Adrenal gland (tissue), 12 donors: ENCODE measurements around the gene SRSF4. TPM values are rescaled to one million over a fixed set of nuclear protein-coding genes. Genes with fewer than 3 reads are reported as not detected.
A peak's percentile ranks its signal among the peaks of the same experiment; 100 is the strongest.
"Not testable (repeated sequence)": the region's sequence is repeated elsewhere in the genome, so short reads cannot be mapped to it uniquely, and the experiment has no call there.

Experiments used
- DNase-seq, 7 donors: peaks; one replicate each; pipeline ENCODE4 v3.0.0-alpha.2; 2019 to 2020
- H3K27ac ChIP-seq, 5 donors: fragments of 200-600 bp; sonication (generic) in 4 of 5; 1 replicate in 3 of 5; 2 replicates in 2 of 5; pipeline versions ENCODE4 v1.5.1 to v1.8.0; 2016 to 2020; ENCODE audit warnings: mild to moderate bottlenecking in 1 of 5
- H3K27me3 ChIP-seq: fragments of 200-600 bp; 2 replicates; pipeline ENCODE4 v1.8.0; 2021
- H3K36me3 ChIP-seq, 2 donors: fragments of 200-600 bp; replicated peaks in 1 of 2; 1 replicate in 1 of 2; 2 replicates in 1 of 2; pipeline versions ENCODE4 v1.5.1 to v1.8.0; 2018 to 2022
- H3K4me1 ChIP-seq, 2 donors: fragments of 200-600 bp; replicated peaks in 1 of 2; 1 replicate in 1 of 2; 2 replicates in 1 of 2; pipeline versions ENCODE4 v1.5.1 to v1.8.0; 2018 to 2021
- H3K4me3 ChIP-seq, 4 donors: fragments of 200-600 bp; sonication (generic) in 3 of 4; one replicate each; pipeline ENCODE4 v1.5.1; 2016 to 2018
- H3K9me3 ChIP-seq, 3 donors: fragments of 200-600 bp; sonication (generic) in 1 of 3; replicated peaks in 1 of 3; 1 replicate in 2 of 3; 2 replicates in 1 of 3; pipeline versions ENCODE4 v1.5.1 to v1.8.0; 2016 to 2021
- POLR2A ChIP-seq, 2 donors: fragments of 450-650 bp; IDR thresholded peaks; one replicate each; pipeline ENCODE4 v1.6.1; 2017; ENCODE audit warnings: antibody characterized with exemption in 2 of 2, mild to moderate bottlenecking in 2 of 2, moderate library complexity in 1 of 2
- WGBS, 4 donors: extraction: QIAGEN DNeasy Blood & Tissue Kit in 2 of 4; methylation state at CpG; one replicate each; pipeline versions ENCODE4 v1.1.5 to v1.1.7; 2013 to 2017; 5-methylcytosine and 5-hydroxymethylcytosine counted together
- intact Hi-C, 2 donors: fragments of 100-400 bp; cut with DNase I; formaldehyde crosslinking; loops; one replicate each; pipeline versions ENCODE4 v1.14.1 to v1.15.0; 2022 to 2023
- polyA plus RNA-seq, 3 donors: library from polyadenylated mRNA; stranded (reverse); fragments of 200-250 nt in 2 of 3; fragments of 350-450 nt in 1 of 3; fragmentation: Illumina TruSeq in 1 of 3; extraction: RNeasy Lipid Tissue Mini Kit (QIAGEN cat#74804) in 1 of 3; gene quantifications; one replicate each; pipeline ENCODE4 v1.2.3, GENCODE V29; 2013 to 2014
- total RNA-seq, 9 donors: library from RNA; depleted of rRNA in 4 of 9; stranded (reverse); fragments of >200 nt in 4 of 9; fragments of 120-200 nt in 1 of 9; fragmentation: NEBNext Ultra II Directional in 1 of 9; extraction: Animal tissue kit (Norgen Biotek cat#: 25700) in 1 of 9; gene quantifications; one replicate each; pipeline versions ENCODE4 v1.1.0 to v1.2.4, GENCODE V29; 2013 to 2023
- TF ChIP-seq, protein P1 (sequence below), 6 experiments: fragments of 450-650 bp in 4 of 6; fragments of 200-600 bp in 2 of 6; sonication (generic) in 1 of 6; IDR thresholded peaks; 1 replicate in 5 of 6; 2 replicates in 1 of 6; pipeline versions ENCODE4 v1.5.1 to v1.8.0; 2016 to 2021; ENCODE audit warnings: antibody characterized with exemption in 6 of 6, mild to moderate bottlenecking in 2 of 6, moderate library complexity in 1 of 6
- donor health status: healthy with polysubstance abuse.
- donor health status: Bipolar disorder and iron deficiency.
- donor health status: DM: yes; HTN: yes; CAD: no.
- donor health status: DM: no; HTN: no; CAD: no.
- donor health status: DM: no; HTN: no; CAD: no.
- donor health status: DM: yes; HTN: yes; CAD: no.

SRSF4 gene
- total and polyA plus RNA-seq, 12 donors, result 35.1 to 120 (median 55.4) TPM

DNA sequence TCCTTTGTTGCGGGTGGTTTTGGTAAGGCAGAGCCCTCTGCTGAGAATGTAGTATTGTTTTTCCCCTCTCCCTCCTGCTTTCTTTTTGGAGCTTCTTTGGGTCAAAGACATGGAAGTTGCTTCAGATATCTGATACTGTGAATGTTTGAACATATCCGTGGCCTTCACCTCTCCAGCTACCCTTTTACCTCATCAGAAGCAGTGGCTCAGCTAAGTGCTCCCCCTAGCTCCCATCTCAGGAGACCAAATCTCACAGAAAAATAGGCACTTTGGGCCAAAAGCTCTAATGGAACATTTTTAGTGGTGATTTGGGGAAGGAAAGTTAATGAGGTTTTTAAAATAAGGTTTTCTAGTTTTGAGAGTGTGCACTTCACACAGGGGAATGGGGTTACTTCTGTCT is 64.3 kb downstream of the SRSF4 start:
- Histone ChIP-seq H3K4me1 (peaks cover 7% of the 10 kb centered on the region in 2 donors), H3K4me3 (no peak overlapping the region), H3K27ac (peak overlapping the region in 2 of 5 donors; percentile 10 to 31), H3K36me3 (no peaks in the 10 kb centered on the region), H3K9me3 (no peaks in the 10 kb centered on the region), H3K27me3 (peaks cover 6% of the 10 kb centered on the region)
- intact Hi-C loops, result no loop called here
- no peak for TF ChIP-seq POLR2A (IDR thresholded peaks at IDR 0.05)
- TF ChIP-seq, protein P1, sequence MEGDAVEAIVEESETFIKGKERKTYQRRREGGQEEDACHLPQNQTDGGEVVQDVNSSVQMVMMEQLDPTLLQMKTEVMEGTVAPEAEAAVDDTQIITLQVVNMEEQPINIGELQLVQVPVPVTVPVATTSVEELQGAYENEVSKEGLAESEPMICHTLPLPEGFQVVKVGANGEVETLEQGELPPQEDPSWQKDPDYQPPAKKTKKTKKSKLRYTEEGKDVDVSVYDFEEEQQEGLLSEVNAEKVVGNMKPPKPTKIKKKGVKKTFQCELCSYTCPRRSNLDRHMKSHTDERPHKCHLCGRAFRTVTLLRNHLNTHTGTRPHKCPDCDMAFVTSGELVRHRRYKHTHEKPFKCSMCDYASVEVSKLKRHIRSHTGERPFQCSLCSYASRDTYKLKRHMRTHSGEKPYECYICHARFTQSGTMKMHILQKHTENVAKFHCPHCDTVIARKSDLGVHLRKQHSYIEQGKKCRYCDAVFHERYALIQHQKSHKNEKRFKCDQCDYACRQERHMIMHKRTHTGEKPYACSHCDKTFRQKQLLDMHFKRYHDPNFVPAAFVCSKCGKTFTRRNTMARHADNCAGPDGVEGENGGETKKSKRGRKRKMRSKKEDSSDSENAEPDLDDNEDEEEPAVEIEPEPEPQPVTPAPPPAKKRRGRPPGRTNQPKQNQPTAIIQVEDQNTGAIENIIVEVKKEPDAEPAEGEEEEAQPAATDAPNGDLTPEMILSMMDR (IDR thresholded peaks at IDR 0.05), result peak in 4 of 6 experiments; percentile 2 to 35 (median 14)
- 61 to 74% (median 68%) methylated on average over 2 of the region's 2 CpGs for WGBS, 4 donors
- DNase-seq, result peak in 2 of 7 donors; percentile 37 to 46

DNA sequence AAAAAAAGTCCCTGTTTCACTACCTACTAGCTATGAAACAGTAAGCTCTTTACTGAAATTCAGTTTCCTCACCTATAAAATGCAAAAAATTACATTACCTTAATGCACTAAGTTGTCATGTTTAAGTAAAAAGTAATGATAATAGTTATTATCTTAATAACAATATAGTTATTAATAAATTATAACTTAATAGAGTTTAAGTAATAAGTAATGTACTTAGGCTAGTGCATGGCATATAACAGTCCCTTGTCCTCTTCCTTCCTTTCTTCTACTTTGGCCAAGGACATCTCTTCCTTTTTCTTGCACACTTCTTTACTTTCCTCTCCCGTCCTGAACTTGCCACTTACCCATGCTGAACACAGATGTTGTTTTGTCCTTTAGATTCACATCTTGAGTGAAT is 67.0 kb downstream of the SRSF4 start:
- Histone ChIP-seq H3K4me3 (no peak overlapping the region), H3K9me3 (no peaks in the 10 kb centered on the region), H3K27me3 (no peaks in the 10 kb centered on the region), H3K4me1 (no peaks in the 10 kb centered on the region), H3K27ac (no peak overlapping the region), H3K36me3 (no peaks in the 10 kb centered on the region)
- WGBS, 4 donors, result 78 to 97% (median 88%) methylated on average over 1 of the region's 1 CpG
- intact Hi-C loops, result no loop called here
- no peak for TF ChIP-seq POLR2A (IDR thresholded peaks at IDR 0.05)
- TF ChIP-seq, protein P1 (IDR thresholded peaks at IDR 0.05), result no peak
- DNase-seq, result no peak

DNA sequence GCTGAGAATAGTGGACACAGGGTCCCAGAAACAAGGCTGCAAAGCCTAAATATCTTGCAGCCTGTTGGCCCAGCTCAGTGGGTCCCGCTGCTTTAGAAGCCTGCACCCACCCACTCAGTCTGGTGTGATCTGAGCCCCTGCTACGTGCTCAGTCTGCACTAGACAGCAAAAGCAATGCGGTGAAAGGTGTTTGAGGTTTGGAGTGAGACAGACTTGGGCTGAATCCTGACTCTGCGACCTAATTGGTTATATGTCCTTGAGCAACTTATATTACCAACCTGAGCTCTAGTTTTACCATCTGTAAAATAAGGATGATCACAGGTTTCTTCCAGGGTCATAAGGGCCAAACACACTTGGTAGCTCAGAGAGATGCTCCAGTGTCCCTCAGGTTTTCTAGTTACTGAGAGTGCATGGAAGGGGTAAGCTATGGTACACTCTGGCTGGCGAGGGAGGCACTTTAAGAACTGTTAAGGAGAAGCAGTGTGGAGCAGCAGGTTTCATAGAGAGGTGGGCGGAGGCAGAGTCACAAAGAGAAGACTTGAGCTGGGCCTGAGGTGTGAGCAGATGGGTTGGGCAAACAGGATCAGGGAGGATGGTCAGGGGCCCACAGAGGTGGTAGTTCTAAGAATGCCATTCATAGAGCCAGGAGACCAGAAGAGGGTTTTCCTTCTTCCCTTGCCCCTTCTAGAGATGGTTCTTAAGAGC is 68.1 kb downstream of the SRSF4 start:
- Histone ChIP-seq H3K36me3 (no peaks in the 10 kb centered on the region), H3K27me3 (no peaks in the 10 kb centered on the region), H3K4me3 (no peak overlapping the region), H3K27ac (no peak overlapping the region), H3K4me1 (no peaks in the 10 kb centered on the region), H3K9me3 (no peaks in the 10 kb centered on the region)
- 71 to 75% (median 72%) methylated on average over 6 of the region's 6 CpGs for WGBS, 4 donors
- intact Hi-C loops, result no loop called here
- TF ChIP-seq POLR2A (IDR thresholded peaks at IDR 0.05), result no peak
- TF ChIP-seq, protein P1 (IDR thresholded peaks at IDR 0.05), result no peak
- no peak for DNase-seq

DNA sequence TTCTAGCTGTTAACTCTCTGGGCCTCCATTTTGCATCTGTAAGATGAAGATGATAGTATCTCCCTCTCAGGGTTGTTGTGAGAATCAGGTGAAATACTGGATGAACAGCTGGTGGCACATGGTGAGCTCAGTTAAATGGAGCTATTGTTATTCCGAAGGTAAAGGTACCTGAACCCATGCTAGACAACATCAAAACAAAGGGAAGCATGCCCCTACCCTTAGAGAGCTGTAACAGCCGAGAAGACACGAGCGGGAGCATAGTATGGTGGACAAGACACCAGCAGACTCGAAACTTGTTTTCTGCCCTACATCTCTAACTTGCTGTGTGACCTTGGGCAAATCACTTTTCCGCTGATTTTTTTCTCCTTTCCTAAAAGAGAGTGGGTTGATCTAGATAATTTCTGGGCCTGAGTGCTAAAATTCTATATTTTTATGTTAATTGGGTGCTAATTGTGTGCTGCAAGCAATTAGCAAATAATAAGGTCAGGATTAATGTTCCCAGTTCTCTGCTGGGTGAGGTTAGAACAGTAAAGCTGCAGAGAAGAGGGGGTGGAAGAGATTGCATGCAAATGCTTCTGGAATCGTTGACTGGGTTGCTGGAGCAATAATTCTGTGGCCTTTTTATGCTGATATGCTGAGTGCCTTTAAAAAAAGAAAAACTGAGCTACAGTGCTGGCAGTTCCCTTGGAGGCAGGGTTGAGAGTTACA is 68.8 kb downstream of the SRSF4 start:
- Histone ChIP-seq H3K36me3 (no peaks in the 10 kb centered on the region), H3K27me3 (no peaks in the 10 kb centered on the region), H3K9me3 (no peaks in the 10 kb centered on the region), H3K27ac (no peak overlapping the region), H3K4me3 (no peak overlapping the region), H3K4me1 (no peaks in the 10 kb centered on the region)
- DNase-seq, result no peak
- intact Hi-C loops, result no loop called here
- no peak for TF ChIP-seq POLR2A (IDR thresholded peaks at IDR 0.05)
- TF ChIP-seq, protein P1 (IDR thresholded peaks at IDR 0.05), result no peak
- WGBS, 4 donors, result 83 to 91% (median 89%) methylated on average over 7 of the region's 7 CpGs

DNA sequence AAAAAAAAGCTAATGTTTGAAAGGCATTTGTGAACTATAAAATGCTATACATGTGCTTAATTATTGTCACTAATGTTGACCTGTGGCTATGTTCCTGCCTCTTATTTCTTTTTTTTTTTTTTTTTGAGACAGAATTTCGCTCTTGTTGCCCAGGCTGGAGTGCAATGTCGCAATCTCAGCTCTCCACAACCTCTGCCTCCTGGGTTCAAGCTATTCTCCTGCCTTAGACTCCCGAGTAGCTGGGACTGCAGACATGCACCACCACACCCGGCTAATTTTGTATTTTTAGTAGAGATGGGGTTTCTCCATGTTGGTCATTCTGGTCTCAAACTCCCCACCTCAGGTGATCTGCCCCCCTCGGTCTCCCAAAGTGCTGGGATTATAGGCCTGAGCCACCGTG is 73.7 kb downstream of the SRSF4 start:
- WGBS, 4 donors, result 94 to 98% (median 98%) methylated on average over 6 of the region's 6 CpGs
- DNase-seq, H3K4me3 ChIP-seq: not testable (repeated sequence)

More for the DNA sequence above, 73.7 kb downstream of the SRSF4 start:
- intact Hi-C loops, H3K27ac ChIP-seq, H3K27me3 ChIP-seq, H3K9me3 ChIP-seq, H3K36me3 ChIP-seq, H3K4me1 ChIP-seq: not testable (repeated sequence)
